Psoas muscle (tissue), 8 donors: ENCODE data around the gene ARHGAP8. TPM values are rescaled to one million over a fixed set of nuclear protein-coding genes. Genes with fewer than 3 reads are reported as not detected.

ENCODE experiments used
- ATAC-seq, 4 donors: fragments of 200-7000 bp; cut with Tn5 transposase; one replicate each; pipeline ENCODE4 v1.9.1; 2020; ENCODE audit warnings: moderate library complexity in 3 of 4, mild to moderate bottlenecking in 2 of 4
- DNase-seq, 2 donors: peaks; one replicate each; pipeline ENCODE4 v3.0.0-alpha.2; 2020
- H3K27ac ChIP-seq: fragments of 200-600 bp; one replicate; pipeline ENCODE4 v1.8.0; 2022
- H3K27me3 ChIP-seq, 3 donors: fragments of 200-600 bp in 1 of 3; one replicate each; pipeline versions ENCODE4 v1.6.1 to v1.8.0; 2013 to 2022; ENCODE audit warnings: low read length in 2 of 3, mild to moderate bottlenecking in 2 of 3, moderate library complexity in 1 of 3; ENCODE audit not compliant: insufficient read depth in 3 of 3
- H3K36me3 ChIP-seq, 2 donors: fragments of 200-600 bp in 1 of 2; one replicate each; pipeline versions ENCODE4 v1.6.1 to v1.8.0; 2013 to 2022; ENCODE audit warnings: low read depth in 1 of 2, mild to moderate bottlenecking in 1 of 2, moderate library complexity in 1 of 2; ENCODE audit not compliant: insufficient read depth in 1 of 2
- H3K4me1 ChIP-seq: fragments of 200-600 bp; one replicate; pipeline ENCODE4 v1.8.0; 2022
- H3K4me3 ChIP-seq: fragments of 200-600 bp; one replicate; pipeline ENCODE4 v1.8.0; 2022; ENCODE audit warnings: mild to moderate bottlenecking
- H3K9me3 ChIP-seq: fragments of 200-600 bp; one replicate; pipeline ENCODE4 v1.8.0; 2022
- WGBS, 3 donors: extraction: QIAGEN DNeasy Blood & Tissue Kit; methylation state at CpG; one replicate each; pipeline versions ENCODE4 v1.1.6 to v1.1.7; 2013; 5-methylcytosine and 5-hydroxymethylcytosine counted together
- intact Hi-C, 2 donors: fragments of 100-400 bp; cut with DNase I; formaldehyde crosslinking; loops; one replicate each; pipeline versions ENCODE4 v1.11.0 to v1.14.2; 2022
- polyA plus RNA-seq, 3 donors: library from polyadenylated mRNA; stranded (reverse); fragments of 200-250 nt; gene quantifications; one replicate each; pipeline ENCODE4 v1.2.3, GENCODE V29; 2013
- total RNA-seq, 4 donors: library from RNA; stranded (reverse); fragmentation: NEBNext Ultra II Directional in 2 of 4; extraction: Animal tissue kit (Norgen Biotek cat#: 25700) in 2 of 4; gene quantifications; one replicate each; pipeline versions ENCODE4 v1.2.1 to v1.2.4, GENCODE V29; 2021 to 2023
- TF ChIP-seq, protein P1 (sequence below): fragments of 200-600 bp; IDR thresholded peaks from one replicate; pipeline ENCODE4 v1.8.0; 2022; ENCODE audit warnings: antibody characterized with exemption
- donor health status: healthy with polysubstance abuse.
- donor health status: DM: no; HTN: no; CAD: no; lungs with moderate emphysema.
- donor health status: Bipolar disorder and iron deficiency.
- donor health status: healthy.
- donor health status: DM: yes; HTN: yes; CAD: no.
- donor health status: DM: no; HTN: no; CAD: no.
- donor health status: DM: no; HTN: no; CAD: no.
- donor health status: DM: yes; HTN: yes; CAD: no.

The ARHGAP8 gene
- total and polyA plus RNA-seq, 7 donors: 0.14 TPM; not detected in 6

GRCh38 chr22:44758344-44758973 lies 6.1 kb downstream of the ARHGAP8 start:
- Histone ChIP-seq H3K36me3 (no peaks in the 10 kb centered on the region), H3K4me3 (no peak overlapping the region), H3K9me3 (no peaks in the 10 kb centered on the region), H3K27ac (no peak overlapping the region), H3K27me3 (peaks cover 0 to 27% (median 9%) of the 10 kb centered on the region in 3 donors), H3K4me1 (no peaks in the 10 kb centered on the region)
- peak in 1 of 4 donors; percentile 40 for ATAC-seq
- TF ChIP-seq, protein P1, sequence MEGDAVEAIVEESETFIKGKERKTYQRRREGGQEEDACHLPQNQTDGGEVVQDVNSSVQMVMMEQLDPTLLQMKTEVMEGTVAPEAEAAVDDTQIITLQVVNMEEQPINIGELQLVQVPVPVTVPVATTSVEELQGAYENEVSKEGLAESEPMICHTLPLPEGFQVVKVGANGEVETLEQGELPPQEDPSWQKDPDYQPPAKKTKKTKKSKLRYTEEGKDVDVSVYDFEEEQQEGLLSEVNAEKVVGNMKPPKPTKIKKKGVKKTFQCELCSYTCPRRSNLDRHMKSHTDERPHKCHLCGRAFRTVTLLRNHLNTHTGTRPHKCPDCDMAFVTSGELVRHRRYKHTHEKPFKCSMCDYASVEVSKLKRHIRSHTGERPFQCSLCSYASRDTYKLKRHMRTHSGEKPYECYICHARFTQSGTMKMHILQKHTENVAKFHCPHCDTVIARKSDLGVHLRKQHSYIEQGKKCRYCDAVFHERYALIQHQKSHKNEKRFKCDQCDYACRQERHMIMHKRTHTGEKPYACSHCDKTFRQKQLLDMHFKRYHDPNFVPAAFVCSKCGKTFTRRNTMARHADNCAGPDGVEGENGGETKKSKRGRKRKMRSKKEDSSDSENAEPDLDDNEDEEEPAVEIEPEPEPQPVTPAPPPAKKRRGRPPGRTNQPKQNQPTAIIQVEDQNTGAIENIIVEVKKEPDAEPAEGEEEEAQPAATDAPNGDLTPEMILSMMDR: no peak
- 47 to 56% (median 50%) methylated on average over 11 of the region's 11 CpGs for WGBS, 3 donors
- no peak for DNase-seq
- intact Hi-C loops: no loop called here

- Histone ChIP-seq H3K4me1 (no peaks in the 10 kb centered on the region), H3K4me3 (no peak overlapping the region), H3K27ac (no peak overlapping the region), H3K36me3 (no peaks in the 10 kb centered on the region), H3K27me3 (peaks cover 0 to 22% (median 5%) of the 10 kb centered on the region in 3 donors), H3K9me3 (no peaks in the 10 kb centered on the region)
- TF ChIP-seq, protein P1: no peak
- DNase-seq: no peak
- intact Hi-C loops: no loop called here
- 73 to 85% (median 77%) methylated on average over 6 of the region's 6 CpGs for WGBS, 3 donors
- no peak for ATAC-seq
These were observed 6.6 kb downstream of the ARHGAP8 start for GRCh38 chr22:44759001-44759400.

GRCh38 chr22:44759430-44760310 lies 7.3 kb downstream of the ARHGAP8 start:
- H3K27ac ChIP-seq: no peak overlapping the region
- no peaks in the 10 kb centered on the region for H3K36me3 ChIP-seq
- H3K4me1 ChIP-seq: no peaks in the 10 kb centered on the region
- no peak overlapping the region for H3K4me3 ChIP-seq
- intact Hi-C loops: no loop called here
- WGBS, 3 donors: 87 to 91% (median 91%) methylated on average over 18 of the region's 18 CpGs
- DNase-seq (no peak), ATAC-seq (no peak)
- TF ChIP-seq, protein P1: no peak
- peaks cover 0 to 18% (median 4%) of the 10 kb centered on the region in 3 donors for H3K27me3 ChIP-seq
- H3K9me3 ChIP-seq: no peaks in the 10 kb centered on the region

DNA sequence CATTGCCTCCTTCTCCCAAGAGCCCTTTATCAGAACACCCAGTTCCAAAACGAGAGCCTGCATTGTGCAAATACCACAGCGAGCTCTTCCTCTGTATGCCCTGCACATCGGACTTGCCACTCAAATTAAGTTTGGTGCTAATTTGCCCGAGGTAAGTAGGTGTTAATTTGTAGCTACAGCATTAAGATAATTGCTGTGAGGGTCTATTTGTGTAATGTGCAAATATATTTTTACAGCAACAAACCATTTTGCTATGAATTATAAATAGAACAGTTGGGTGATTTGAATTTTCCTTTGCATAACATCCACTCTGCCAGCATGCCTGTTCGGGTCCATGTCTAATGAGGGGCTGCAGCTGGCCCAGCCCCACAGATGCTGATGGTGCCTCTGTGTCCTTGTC lies 8.1 kb downstream of the ARHGAP8 start:
- intact Hi-C loops: no loop called here
- WGBS, 3 donors: 48 to 66% (median 54%) methylated on average over 5 of the region's 5 CpGs
- no peaks in the 10 kb centered on the region for H3K4me1 ChIP-seq
- H3K9me3 ChIP-seq: no peaks in the 10 kb centered on the region
- H3K4me3 ChIP-seq: no peak overlapping the region
- H3K27ac ChIP-seq: no peak overlapping the region
- H3K36me3 ChIP-seq: no peaks in the 10 kb centered on the region
- no peak for DNase-seq
- TF ChIP-seq, protein P1: no peak
- H3K27me3 ChIP-seq: peaks cover 0 to 11% (median 2%) of the 10 kb centered on the region in 3 donors
- ATAC-seq: no peak
